GM12865 (cell line): ENCODE data around the gene GSDMA.

Experiments used
- DNase-seq: peaks from one replicate; pipeline ENCODE4 v3.0.0; 2010; ENCODE audit warnings: low read depth
- H3K4me3 ChIP-seq: 2 replicates; pipeline ENCODE4 v1.5.1; 2011; ENCODE audit warnings: mild to moderate bottlenecking, low read depth, low read length, control low read depth
- TF ChIP-seq, protein P1 (sequence below): IDR thresholded peaks from 2 replicates; pipeline ENCODE4 v1.5.1; 2011; ENCODE audit warnings: low read length, control low read depth, low read depth, inconsistent platforms; ENCODE audit not compliant: insufficient read depth; ENCODE audit errors: missing control alignments

GSDMA gene

DNA sequence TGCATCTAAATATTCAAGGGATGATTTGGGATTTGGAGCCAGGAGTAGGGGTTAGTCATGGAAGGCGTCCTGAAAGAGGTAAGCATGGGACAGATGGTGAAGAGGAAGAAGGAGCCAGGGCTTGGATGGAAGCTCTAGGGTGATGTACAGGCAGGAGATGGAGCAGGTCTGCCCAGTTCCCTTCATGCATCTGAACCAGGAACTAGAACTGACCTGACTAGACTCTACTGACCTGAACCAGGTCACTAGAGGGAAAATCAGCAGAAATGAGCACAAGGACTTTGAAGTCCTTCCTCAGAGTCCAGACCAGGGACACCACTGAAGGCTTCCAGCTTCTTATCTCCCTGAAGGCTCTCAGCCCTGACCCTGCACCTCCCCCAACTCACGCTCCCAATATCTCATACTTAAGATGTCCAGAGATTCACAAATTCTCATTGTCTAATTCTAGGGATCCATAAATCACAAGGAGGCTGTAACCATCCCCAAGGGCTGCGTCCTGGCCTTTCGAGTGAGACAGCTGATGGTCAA, 8.3 kb downstream of the GSDMA start:
- DNase-seq = no peak
- no peak overlapping the region for H3K4me3 ChIP-seq
- TF ChIP-seq, protein P1, sequence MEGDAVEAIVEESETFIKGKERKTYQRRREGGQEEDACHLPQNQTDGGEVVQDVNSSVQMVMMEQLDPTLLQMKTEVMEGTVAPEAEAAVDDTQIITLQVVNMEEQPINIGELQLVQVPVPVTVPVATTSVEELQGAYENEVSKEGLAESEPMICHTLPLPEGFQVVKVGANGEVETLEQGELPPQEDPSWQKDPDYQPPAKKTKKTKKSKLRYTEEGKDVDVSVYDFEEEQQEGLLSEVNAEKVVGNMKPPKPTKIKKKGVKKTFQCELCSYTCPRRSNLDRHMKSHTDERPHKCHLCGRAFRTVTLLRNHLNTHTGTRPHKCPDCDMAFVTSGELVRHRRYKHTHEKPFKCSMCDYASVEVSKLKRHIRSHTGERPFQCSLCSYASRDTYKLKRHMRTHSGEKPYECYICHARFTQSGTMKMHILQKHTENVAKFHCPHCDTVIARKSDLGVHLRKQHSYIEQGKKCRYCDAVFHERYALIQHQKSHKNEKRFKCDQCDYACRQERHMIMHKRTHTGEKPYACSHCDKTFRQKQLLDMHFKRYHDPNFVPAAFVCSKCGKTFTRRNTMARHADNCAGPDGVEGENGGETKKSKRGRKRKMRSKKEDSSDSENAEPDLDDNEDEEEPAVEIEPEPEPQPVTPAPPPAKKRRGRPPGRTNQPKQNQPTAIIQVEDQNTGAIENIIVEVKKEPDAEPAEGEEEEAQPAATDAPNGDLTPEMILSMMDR = no peak

DNA sequence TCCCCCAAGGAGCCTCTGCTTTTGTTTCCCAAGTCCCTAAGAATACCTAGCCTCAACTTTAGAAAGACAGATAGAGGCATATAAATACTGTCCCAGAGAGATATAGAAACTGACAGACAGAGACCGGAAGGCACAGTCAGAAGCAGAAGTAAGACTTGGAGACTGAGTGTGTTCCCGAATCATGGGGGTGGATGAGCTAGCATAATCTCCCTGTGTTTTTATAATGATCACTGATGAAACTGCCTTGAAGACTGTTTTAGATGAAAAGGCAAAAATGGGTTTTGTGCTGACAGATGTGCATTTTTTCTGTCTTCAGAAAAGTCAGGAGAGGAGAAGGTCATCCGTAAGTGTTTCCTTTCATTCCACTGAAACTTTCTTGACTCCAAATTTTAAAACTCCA, 9.5 kb downstream of the GSDMA start:
- TF ChIP-seq, protein P1 = no peak

GRCh38 chr17:39973496-39973895, 10.7 kb downstream of the GSDMA start:
- no peak for DNase-seq
- TF ChIP-seq, protein P1 = no peak
- no peak overlapping the region for H3K4me3 ChIP-seq

More for the DNA sequence above, 9.5 kb downstream of the GSDMA start:
- no peak overlapping the region for H3K4me3 ChIP-seq
- no peak for DNase-seq

GRCh38 chr17:39974433-39974832, 11.6 kb downstream of the GSDMA start:
- TF ChIP-seq, protein P1 = no peak
- no peak for DNase-seq
- no peak overlapping the region for H3K4me3 ChIP-seq

GRCh38 chr17:39975801-39976200, 13.0 kb downstream of the GSDMA start:
- DNase-seq = no peak

GRCh38 chr17:39979016-39979670, 16.3 kb downstream of the GSDMA start:
- H3K4me3 ChIP-seq = no peak overlapping the region; the same call in 1 of the 2 replicates
- DNase-seq = no peak
- TF ChIP-seq, protein P1 = no peak

More at GRCh38 chr17:39975801-39976200, 13.0 kb downstream of the GSDMA start:
- TF ChIP-seq, protein P1 = no peak
- no peak overlapping the region for H3K4me3 ChIP-seq
